Progenitor cell of endocrine pancreas (in vitro differentiated cells): ENCODE data around the gene TMEM127. TPM values are rescaled to one million over a fixed set of nuclear protein-coding genes. Genes with fewer than 3 reads are reported as not detected.

Source experiments
- DNase-seq: peaks from one replicate; pipeline ENCODE4 v3.0.0; 2021; ENCODE audit warnings: low spot score; ENCODE audit not compliant: unreplicated experiment
- H3K27ac Mint-ChIP-seq: 2 replicates; pipeline ENCODE4 v1.8.0; 2021; ENCODE audit warnings: mild to moderate bottlenecking, moderate library complexity, mixed read lengths
- H3K27me3 Mint-ChIP-seq: 2 replicates; pipeline ENCODE4 v1.8.0; 2021; ENCODE audit warnings: mixed read lengths
- H3K36me3 Mint-ChIP-seq: 2 replicates; pipeline ENCODE4 v1.8.0; 2022; ENCODE audit warnings: mixed read lengths; ENCODE audit not compliant: insufficient read depth
- H3K4me1 Mint-ChIP-seq: 2 replicates; pipeline ENCODE4 v1.8.0; 2021; ENCODE audit warnings: low read depth, mixed read lengths
- H3K4me3 Mint-ChIP-seq: 2 replicates; pipeline ENCODE4 v1.8.0; 2021; ENCODE audit warnings: low read depth, mild to moderate bottlenecking, moderate library complexity, mixed read lengths
- H3K9me3 Mint-ChIP-seq: 2 replicates; pipeline ENCODE4 v1.8.0; 2021; ENCODE audit warnings: low read depth, mixed read lengths
- total RNA-seq: library from RNA; stranded (reverse); gene quantifications from 2 replicates; pipeline ENCODE4 v1.2.1, GENCODE V29; 2021
- TF ChIP-seq, protein P1 (sequence below): fragments of 200-600 bp; sonication (generic); IDR thresholded peaks from one replicate; pipeline ENCODE4 v1.5.0; 2021; ENCODE audit warnings: antibody characterized with exemption, mild to moderate bottlenecking; ENCODE audit not compliant: unreplicated experiment

The TMEM127 gene
- total RNA-seq, 1 donor from 2014 or later: 37.2 TPM

GRCh38 chr2:96208143-96209010, 57.4 kb downstream of the TMEM127 start, which contains the start of gene STARD7:
Gene STARD7, minus strand, starts transcription at chr2:96208827. Its CDS starts 393 bp downstream, at chr2:96208434.
- peak; percentile 96 for DNase-seq
- H3K9me3 Mint-ChIP-seq: no peaks in the 10 kb centered on the region
- H3K27ac Mint-ChIP-seq: peak within 1 kb of the TSS; percentile 97
- TF ChIP-seq, protein P1, sequence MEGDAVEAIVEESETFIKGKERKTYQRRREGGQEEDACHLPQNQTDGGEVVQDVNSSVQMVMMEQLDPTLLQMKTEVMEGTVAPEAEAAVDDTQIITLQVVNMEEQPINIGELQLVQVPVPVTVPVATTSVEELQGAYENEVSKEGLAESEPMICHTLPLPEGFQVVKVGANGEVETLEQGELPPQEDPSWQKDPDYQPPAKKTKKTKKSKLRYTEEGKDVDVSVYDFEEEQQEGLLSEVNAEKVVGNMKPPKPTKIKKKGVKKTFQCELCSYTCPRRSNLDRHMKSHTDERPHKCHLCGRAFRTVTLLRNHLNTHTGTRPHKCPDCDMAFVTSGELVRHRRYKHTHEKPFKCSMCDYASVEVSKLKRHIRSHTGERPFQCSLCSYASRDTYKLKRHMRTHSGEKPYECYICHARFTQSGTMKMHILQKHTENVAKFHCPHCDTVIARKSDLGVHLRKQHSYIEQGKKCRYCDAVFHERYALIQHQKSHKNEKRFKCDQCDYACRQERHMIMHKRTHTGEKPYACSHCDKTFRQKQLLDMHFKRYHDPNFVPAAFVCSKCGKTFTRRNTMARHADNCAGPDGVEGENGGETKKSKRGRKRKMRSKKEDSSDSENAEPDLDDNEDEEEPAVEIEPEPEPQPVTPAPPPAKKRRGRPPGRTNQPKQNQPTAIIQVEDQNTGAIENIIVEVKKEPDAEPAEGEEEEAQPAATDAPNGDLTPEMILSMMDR: peak; percentile 18
- H3K36me3 Mint-ChIP-seq: peaks cover 3% of the 10 kb centered on the region
- peak within 1 kb of the TSS; percentile 95 for H3K4me3 Mint-ChIP-seq
- H3K27me3 Mint-ChIP-seq: no peaks in the 10 kb centered on the region
- H3K4me1 Mint-ChIP-seq: peaks cover 44% of the 10 kb centered on the region

GRCh38 chr2:96207774-96208142, 58.0 kb downstream of the TMEM127 start:
- TF ChIP-seq, protein P1: no peak
- H3K27ac Mint-ChIP-seq: peak overlapping the region; percentile 93
- DNase-seq: no peak
- H3K9me3 Mint-ChIP-seq: no peaks in the 10 kb centered on the region
- H3K4me1 Mint-ChIP-seq: peaks cover 46% of the 10 kb centered on the region
- peak overlapping the region; percentile 95 for H3K4me3 Mint-ChIP-seq
- no peaks in the 10 kb centered on the region for H3K27me3 Mint-ChIP-seq
- peaks cover 3% of the 10 kb centered on the region for H3K36me3 Mint-ChIP-seq

GRCh38 chr2:96207073-96207773, 58.6 kb downstream of the TMEM127 start:
- TF ChIP-seq, protein P1: no peak
- Mint-ChIP-seq H3K27ac (peak overlapping the region; percentile 93), H3K4me3 (peak overlapping the region; percentile 95), H3K9me3 (no peaks in the 10 kb centered on the region), H3K27me3 (no peaks in the 10 kb centered on the region), H3K36me3 (peaks cover 3% of the 10 kb centered on the region), H3K4me1 (peaks cover 47% of the 10 kb centered on the region)
- DNase-seq: no peak

GRCh38 chr2:96205888-96206287, 59.9 kb downstream of the TMEM127 start:
- Mint-ChIP-seq H3K36me3 (peaks cover 3% of the 10 kb centered on the region), H3K4me1 (peaks cover 48% of the 10 kb centered on the region), H3K27ac (no peak overlapping the region), H3K27me3 (no peaks in the 10 kb centered on the region), H3K4me3 (peak overlapping the region; percentile 66), H3K9me3 (no peaks in the 10 kb centered on the region)
- TF ChIP-seq, protein P1: no peak
- no peak for DNase-seq

DNA sequence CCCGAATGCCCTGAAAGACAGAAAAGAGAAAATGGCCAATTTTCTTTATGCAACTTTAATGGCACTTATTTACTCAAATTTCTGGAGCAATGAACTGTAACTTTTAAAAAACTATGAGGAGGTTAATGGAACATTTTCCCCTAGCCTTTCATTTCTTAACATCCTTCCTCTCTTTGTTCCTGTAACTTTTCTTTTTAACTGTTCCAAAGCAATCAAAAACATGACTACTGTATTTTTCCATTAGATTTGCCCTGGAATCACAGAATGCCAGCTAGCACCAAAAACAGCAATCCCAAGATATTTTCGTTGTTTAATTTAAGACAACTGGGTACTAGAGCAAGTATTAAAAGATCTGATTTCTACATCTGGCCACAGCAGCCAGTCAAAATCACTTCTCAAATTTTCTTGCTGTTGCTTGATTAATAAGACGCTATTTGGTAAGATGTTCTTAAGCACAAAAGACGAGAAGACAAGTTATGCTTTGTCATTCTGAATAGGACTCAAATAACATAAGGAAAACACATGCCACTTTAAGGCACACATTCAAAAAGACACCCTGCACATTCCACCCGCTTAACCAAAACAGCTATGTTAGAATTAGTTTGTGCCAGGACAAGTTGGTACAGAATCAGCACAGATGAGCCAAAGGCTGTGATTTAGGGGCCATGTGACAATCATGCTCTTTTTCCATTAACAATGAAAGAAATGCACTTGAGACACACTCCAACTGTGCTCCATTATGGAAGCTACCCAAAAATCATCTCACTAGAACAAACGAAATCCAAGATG, 60.8 kb downstream of the TMEM127 start:
- Mint-ChIP-seq H3K4me3 (peak overlapping the region; percentile 17), H3K36me3 (peaks cover 3% of the 10 kb centered on the region), H3K27me3 (no peaks in the 10 kb centered on the region), H3K9me3 (no peaks in the 10 kb centered on the region), H3K4me1 (peaks cover 51% of the 10 kb centered on the region), H3K27ac (peak overlapping the region; percentile 1)
- TF ChIP-seq, protein P1: no peak
- no peak for DNase-seq
